GM11168 (cell line): ENCODE data around the gene FAM9C.
"Not testable (repeated sequence)": the region's sequence is repeated elsewhere in the genome, so short reads cannot be mapped to it uniquely, and the experiment has no call there.

Source experiments
- in situ Hi-C: fragments of 300-500 bp; cut with MboI; formaldehyde crosslinking; loops from one replicate; pipeline ENCODE4 v1.12.0; 2022; ENCODE audit warnings: low sequenced_read_pairs; ENCODE audit not compliant: unreplicated experiment

FAM9C gene

GRCh38 chrX:13048280-13048679 is 3.9 kb upstream of the FAM9C start:
- in situ Hi-C loops = no loop called here

- in situ Hi-C loops = no loop called here
These were observed 3.3 kb upstream of the FAM9C start for GRCh38 chrX:13047759-13048158.

- in situ Hi-C loops = no loop called here
These were observed 1.9 kb upstream of the FAM9C start for GRCh38 chrX:13046141-13046855.

- in situ Hi-C loops = no loop called here
These were observed 482 bp downstream of the FAM9C start for GRCh38 chrX:13043938-13044337.

GRCh38 chrX:13043138-13043537 is 1.3 kb downstream of the FAM9C start:
- in situ Hi-C loops = no loop called here

- in situ Hi-C loops = no loop called here
These were observed 7.5 kb downstream of the FAM9C start for GRCh38 chrX:13036896-13037295.

- in situ Hi-C loops = no loop called here
These were observed 11.2 kb downstream of the FAM9C start for GRCh38 chrX:13033193-13033592.

GRCh38 chrX:13029887-13030771 is 14.3 kb downstream of the FAM9C start:
- in situ Hi-C loops = no loop called here

GRCh38 chrX:13029637-13029886 is 14.9 kb downstream of the FAM9C start:
- in situ Hi-C loops = no loop called here

GRCh38 chrX:13028871-13029636 is 15.4 kb downstream of the FAM9C start:
- in situ Hi-C loops = no loop called here

- in situ Hi-C loops = no loop called here
These were observed 17.4 kb downstream of the FAM9C start for GRCh38 chrX:13026877-13027652.

GRCh38 chrX:13024986-13025385 is 19.4 kb downstream of the FAM9C start:
- in situ Hi-C loops = no loop called here

GRCh38 chrX:13023979-13024378 is 20.4 kb downstream of the FAM9C start:
- in situ Hi-C loops = no loop called here

GRCh38 chrX:13023567-13023966 is 20.9 kb downstream of the FAM9C start:
- in situ Hi-C loops = no loop called here

GRCh38 chrX:13022926-13023325 is 21.5 kb downstream of the FAM9C start:
- in situ Hi-C loops = no loop called here

GRCh38 chrX:13016731-13017130 is 27.7 kb downstream of the FAM9C start:
- in situ Hi-C loops = not testable (repeated sequence)

GRCh38 chrX:13015536-13016236 is 28.7 kb downstream of the FAM9C start:
- in situ Hi-C loops = no loop called here

- in situ Hi-C loops = no loop called here
These were observed 30.0 kb downstream of the FAM9C start for GRCh38 chrX:13014111-13015096.
